Stimulated activated CD8-positive, alpha-beta memory T cell treated with anti-CD3 and anti-CD28 coated beads, Interleukin-4, amount 100 ng/mL, for 24 hours (primary cell): Measurements from ENCODE around the gene INPP4A.

ENCODE experiments used
- DNase-seq: peaks from one replicate; pipeline ENCODE4 v3.0.0-alpha.2; 2020; ENCODE audit warnings: low read depth

Gene INPP4A

GRCh38 chr2:98436734-98437133, 7.9 kb upstream of the INPP4A start:
- no peak for DNase-seq

GRCh38 chr2:98438190-98439133, 6.2 kb upstream of the INPP4A start:
- no peak for DNase-seq

- no peak for DNase-seq
Measured at GRCh38 chr2:98441706-98442450, 2.8 kb upstream of the INPP4A start.

- DNase-seq: no peak
Measured at GRCh38 chr2:98442488-98442887, 2.2 kb upstream of the INPP4A start.

- no peak for DNase-seq
Measured at GRCh38 chr2:98445177-98445682, 572 bp downstream of the INPP4A start.

- DNase-seq: no peak
Measured at GRCh38 chr2:98445683-98446581, 1.3 kb downstream of the INPP4A start.

- no peak for DNase-seq
Measured at GRCh38 chr2:98446850-98447249, 2.2 kb downstream of the INPP4A start.

GRCh38 chr2:98448441-98449145, 3.9 kb downstream of the INPP4A start:
- DNase-seq: no peak

- no peak for DNase-seq
Measured at GRCh38 chr2:98452396-98453027, 7.9 kb downstream of the INPP4A start.

- DNase-seq: no peak
Measured at GRCh38 chr2:98453083-98453482, 8.4 kb downstream of the INPP4A start.

- DNase-seq: no peak
Measured at GRCh38 chr2:98453531-98453930, 8.9 kb downstream of the INPP4A start.

- DNase-seq: no peak
Measured at GRCh38 chr2:98454073-98454472, 9.4 kb downstream of the INPP4A start.

GRCh38 chr2:98454500-98455235, 10.0 kb downstream of the INPP4A start:
- no peak for DNase-seq

- DNase-seq: no peak
Measured at GRCh38 chr2:98455494-98455976, 10.9 kb downstream of the INPP4A start.

- no peak for DNase-seq
Measured at GRCh38 chr2:98457045-98457696, 12.5 kb downstream of the INPP4A start.

- no peak for DNase-seq
Measured at GRCh38 chr2:98458207-98458606, 13.5 kb downstream of the INPP4A start.

GRCh38 chr2:98458667-98459380, 14.2 kb downstream of the INPP4A start:
- DNase-seq: no peak

GRCh38 chr2:98459496-98460175, 15.0 kb downstream of the INPP4A start:
- no peak for DNase-seq
